ENCODE measurements around the gene ENTPD7.

The ENTPD7 gene

GRCh38 chr10:99630991-99631390 is 28.3 kb upstream of the ENTPD7 start:
- Histone ChIP-seq H3K4me1 (ENCODE audit: low read length) (no peaks in the 10 kb centered on the region), H3K4me2 (ENCODE audit: low read depth, low read length) (no peak overlapping the region), H3K36me3 (replicated peaks; ENCODE audit: insufficient read depth, low read length) (no peaks in the 10 kb centered on the region), H3K4me3 (ENCODE audit: low read length) (no peak overlapping the region), H3F3A (ENCODE audit: insufficient read depth, low read length) (no peaks in the 10 kb centered on the region), H3K79me2 (ENCODE audit: low read length) (no peaks in the 10 kb centered on the region), H3K9me3 (replicated peaks; ENCODE audit: insufficient read depth, low read length) (no peaks in the 10 kb centered on the region), H3K9me2 (replicated peaks; ENCODE audit: insufficient read depth, low read length) (no peaks in the 10 kb centered on the region), H4K20me1 (ENCODE audit: insufficient read depth, low read length) (no peaks in the 10 kb centered on the region), H3K9ac (ENCODE audit: low read length) (no peak overlapping the region), H3K27ac (ENCODE audit: low read length) (no peak overlapping the region), H3K27me3 (replicated peaks; ENCODE audit: insufficient read depth, low read length) (no peaks in the 10 kb centered on the region), H2AFZ (ENCODE audit: low read length) (no peak overlapping the region)
- TF ChIP-seq CTCF (IDR thresholded peaks at IDR 0.05; ENCODE audit: low read length), result no peak
- no peak for DNase-seq

GRCh38 chr10:99631496-99631895 is 27.8 kb upstream of the ENTPD7 start:
- no peak overlapping the region for H3K4me2 ChIP-seq (ENCODE audit: low read depth, low read length)
- H3K79me2 ChIP-seq (ENCODE audit: low read length), result no peaks in the 10 kb centered on the region
- H3K27me3 ChIP-seq (replicated peaks; ENCODE audit: insufficient read depth, low read length), result no peaks in the 10 kb centered on the region
- no peaks in the 10 kb centered on the region for H3K4me1 ChIP-seq (ENCODE audit: low read length)
- no peaks in the 10 kb centered on the region for H3F3A ChIP-seq (ENCODE audit: insufficient read depth, low read length)
- no peaks in the 10 kb centered on the region for H4K20me1 ChIP-seq (ENCODE audit: insufficient read depth, low read length)
- no peaks in the 10 kb centered on the region for H3K36me3 ChIP-seq (replicated peaks; ENCODE audit: insufficient read depth, low read length)
- H3K9me2 ChIP-seq (replicated peaks; ENCODE audit: insufficient read depth, low read length), result no peaks in the 10 kb centered on the region
- no peak overlapping the region for H3K27ac ChIP-seq (ENCODE audit: low read length)
- DNase-seq, result no peak
- no peak for TF ChIP-seq EZH2phosphoT487 (IDR thresholded peaks at IDR 0.05; ENCODE audit: low read length)
- TF ChIP-seq EZH2 (optimal IDR thresholded peaks at IDR 0.05; ENCODE audit: low read depth, low read length), result no peak
- TF ChIP-seq CTCF (IDR thresholded peaks at IDR 0.05; ENCODE audit: low read length), result no peak
- no peak overlapping the region for H3K9ac ChIP-seq (ENCODE audit: low read length)
- H2AFZ ChIP-seq (ENCODE audit: low read length), result no peak overlapping the region
- H3K9me3 ChIP-seq (replicated peaks; ENCODE audit: insufficient read depth, low read length), result no peaks in the 10 kb centered on the region
- H3K4me3 ChIP-seq (ENCODE audit: low read length), result no peak overlapping the region

- TF ChIP-seq CTCF (IDR thresholded peaks at IDR 0.05; ENCODE audit: low read length) (no peak), EZH2phosphoT487 (IDR thresholded peaks at IDR 0.05; ENCODE audit: low read length) (no peak), EZH2 (optimal IDR thresholded peaks at IDR 0.05; ENCODE audit: low read depth, low read length) (no peak)
Measured at GRCh38 chr10:99633832-99634231, 25.5 kb upstream of the ENTPD7 start.

More at GRCh38 chr10:99633832-99634231, 25.5 kb upstream of the ENTPD7 start:
- no peaks in the 10 kb centered on the region for H3K27me3 ChIP-seq (replicated peaks; ENCODE audit: insufficient read depth, low read length)
- H3K4me3 ChIP-seq (ENCODE audit: low read length), result no peak overlapping the region
- H2AFZ ChIP-seq (ENCODE audit: low read length), result no peak overlapping the region
- no peak overlapping the region for H3K27ac ChIP-seq (ENCODE audit: low read length)
- no peaks in the 10 kb centered on the region for H3K9me3 ChIP-seq (replicated peaks; ENCODE audit: insufficient read depth, low read length)
- no peaks in the 10 kb centered on the region for H3F3A ChIP-seq (ENCODE audit: insufficient read depth, low read length)
- no peaks in the 10 kb centered on the region for H3K36me3 ChIP-seq (replicated peaks; ENCODE audit: insufficient read depth, low read length)
- H3K9me2 ChIP-seq (replicated peaks; ENCODE audit: insufficient read depth, low read length), result no peaks in the 10 kb centered on the region
- no peaks in the 10 kb centered on the region for H4K20me1 ChIP-seq (ENCODE audit: insufficient read depth, low read length)
- no peaks in the 10 kb centered on the region for H3K4me1 ChIP-seq (ENCODE audit: low read length)
- H3K4me2 ChIP-seq (ENCODE audit: low read depth, low read length), result no peak overlapping the region
- no peak overlapping the region for H3K9ac ChIP-seq (ENCODE audit: low read length)
- DNase-seq, result no peak
- H3K79me2 ChIP-seq (ENCODE audit: low read length), result no peaks in the 10 kb centered on the region
